ENCODE data around the gene NFILZ. TPM values are rescaled to one million over a fixed set of nuclear protein-coding genes. Genes with fewer than 3 reads are reported as not detected.

Gene NFILZ, protein sequence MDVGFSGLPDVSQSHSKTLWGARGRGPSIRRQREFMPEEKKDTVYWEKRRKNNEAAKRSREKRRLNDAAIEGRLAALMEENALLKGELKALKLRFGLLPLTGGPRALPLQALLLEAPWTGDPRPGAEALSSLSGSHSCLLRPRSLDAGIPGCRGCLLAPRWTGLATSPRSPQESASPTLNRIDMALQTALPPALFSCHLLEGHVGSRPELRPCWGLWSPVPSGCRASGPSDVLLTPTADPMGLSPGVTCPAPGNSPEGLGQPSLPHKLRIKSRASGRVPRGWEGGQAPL
- total RNA-seq (ENCODE audit: low replicate concordance), result not detected in 2 replicates

DNA sequence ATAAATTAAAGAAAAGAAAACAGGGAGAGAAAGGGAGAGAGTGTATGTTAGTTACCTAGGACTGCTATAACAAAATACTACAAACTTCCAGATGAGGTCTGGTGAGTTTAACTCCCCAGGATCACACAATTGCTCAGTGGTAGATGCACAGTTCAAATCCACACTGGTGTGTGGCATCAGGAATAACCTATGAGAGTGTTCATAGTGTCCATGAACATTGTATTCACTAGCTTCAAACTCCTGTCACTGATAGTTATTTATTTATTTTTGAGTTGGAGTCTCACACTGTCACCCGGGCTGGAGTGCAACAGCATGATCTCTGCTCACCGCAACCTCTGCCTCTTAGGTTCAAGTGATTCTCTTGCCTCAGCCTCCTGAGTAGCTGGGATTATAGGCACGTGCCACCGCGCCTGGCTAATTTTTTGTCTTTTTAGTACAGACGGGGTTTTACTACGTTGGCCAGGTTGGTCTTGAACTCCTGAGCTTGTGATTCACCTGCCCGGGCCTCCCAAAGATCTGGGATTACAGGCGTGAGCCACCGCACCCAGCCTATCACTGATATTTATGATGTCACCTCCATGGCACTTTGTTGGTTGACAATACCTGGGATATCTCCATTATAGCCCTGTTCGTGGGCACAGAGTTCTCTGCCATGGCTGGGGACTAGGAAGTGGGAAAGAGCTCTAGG is at the start of gene NFILZ:
Gene NFILZ (plus strand): TSS at position 638 of the 688 bp plus-strand sequence. CDS start 46,133 bp downstream, outside the sequence.
- TF ChIP-seq, protein P1, sequence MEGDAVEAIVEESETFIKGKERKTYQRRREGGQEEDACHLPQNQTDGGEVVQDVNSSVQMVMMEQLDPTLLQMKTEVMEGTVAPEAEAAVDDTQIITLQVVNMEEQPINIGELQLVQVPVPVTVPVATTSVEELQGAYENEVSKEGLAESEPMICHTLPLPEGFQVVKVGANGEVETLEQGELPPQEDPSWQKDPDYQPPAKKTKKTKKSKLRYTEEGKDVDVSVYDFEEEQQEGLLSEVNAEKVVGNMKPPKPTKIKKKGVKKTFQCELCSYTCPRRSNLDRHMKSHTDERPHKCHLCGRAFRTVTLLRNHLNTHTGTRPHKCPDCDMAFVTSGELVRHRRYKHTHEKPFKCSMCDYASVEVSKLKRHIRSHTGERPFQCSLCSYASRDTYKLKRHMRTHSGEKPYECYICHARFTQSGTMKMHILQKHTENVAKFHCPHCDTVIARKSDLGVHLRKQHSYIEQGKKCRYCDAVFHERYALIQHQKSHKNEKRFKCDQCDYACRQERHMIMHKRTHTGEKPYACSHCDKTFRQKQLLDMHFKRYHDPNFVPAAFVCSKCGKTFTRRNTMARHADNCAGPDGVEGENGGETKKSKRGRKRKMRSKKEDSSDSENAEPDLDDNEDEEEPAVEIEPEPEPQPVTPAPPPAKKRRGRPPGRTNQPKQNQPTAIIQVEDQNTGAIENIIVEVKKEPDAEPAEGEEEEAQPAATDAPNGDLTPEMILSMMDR (IDR thresholded peaks at IDR 0.05; ENCODE audit: insufficient read depth, low read length), result no peak
- no peak for DNase-seq (ENCODE audit: low read depth)
- no peak within 1 kb of the TSS for H3K4me3 ChIP-seq (ENCODE audit: low read depth, low read length)

DNA sequence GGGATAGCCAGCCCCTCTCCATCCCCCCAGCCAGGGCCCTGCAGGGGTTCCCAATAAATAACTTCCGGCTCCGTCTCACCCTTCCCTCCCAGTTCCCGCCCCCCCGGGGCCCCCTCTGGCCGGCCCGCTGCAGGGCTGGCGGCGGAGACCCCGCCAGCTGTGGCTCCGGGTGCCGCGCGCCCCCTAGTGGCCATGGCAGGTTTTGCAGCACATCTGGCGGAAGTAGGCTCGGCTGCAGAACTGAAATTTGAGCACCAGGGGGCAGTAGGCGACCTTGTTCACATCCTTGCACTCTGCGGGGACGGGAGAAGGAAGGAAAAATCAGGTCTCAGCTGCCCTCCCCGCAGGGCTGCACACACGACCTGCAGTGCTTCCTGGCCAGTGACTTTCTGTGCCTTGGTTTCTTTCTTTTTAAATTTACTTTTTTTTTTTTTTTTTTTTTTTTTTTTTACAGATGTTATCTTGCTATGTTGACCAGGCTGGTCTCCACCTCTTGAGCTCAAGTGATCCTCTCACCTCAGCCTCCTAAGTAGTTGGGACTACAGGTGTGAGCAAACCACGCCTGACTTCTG is 49.6 kb upstream of the NFILZ start:
- DNase-seq (ENCODE audit: low read depth), result peak; percentile 76
- H3K4me3 ChIP-seq (ENCODE audit: low read depth, low read length), result no peak overlapping the region

DNA sequence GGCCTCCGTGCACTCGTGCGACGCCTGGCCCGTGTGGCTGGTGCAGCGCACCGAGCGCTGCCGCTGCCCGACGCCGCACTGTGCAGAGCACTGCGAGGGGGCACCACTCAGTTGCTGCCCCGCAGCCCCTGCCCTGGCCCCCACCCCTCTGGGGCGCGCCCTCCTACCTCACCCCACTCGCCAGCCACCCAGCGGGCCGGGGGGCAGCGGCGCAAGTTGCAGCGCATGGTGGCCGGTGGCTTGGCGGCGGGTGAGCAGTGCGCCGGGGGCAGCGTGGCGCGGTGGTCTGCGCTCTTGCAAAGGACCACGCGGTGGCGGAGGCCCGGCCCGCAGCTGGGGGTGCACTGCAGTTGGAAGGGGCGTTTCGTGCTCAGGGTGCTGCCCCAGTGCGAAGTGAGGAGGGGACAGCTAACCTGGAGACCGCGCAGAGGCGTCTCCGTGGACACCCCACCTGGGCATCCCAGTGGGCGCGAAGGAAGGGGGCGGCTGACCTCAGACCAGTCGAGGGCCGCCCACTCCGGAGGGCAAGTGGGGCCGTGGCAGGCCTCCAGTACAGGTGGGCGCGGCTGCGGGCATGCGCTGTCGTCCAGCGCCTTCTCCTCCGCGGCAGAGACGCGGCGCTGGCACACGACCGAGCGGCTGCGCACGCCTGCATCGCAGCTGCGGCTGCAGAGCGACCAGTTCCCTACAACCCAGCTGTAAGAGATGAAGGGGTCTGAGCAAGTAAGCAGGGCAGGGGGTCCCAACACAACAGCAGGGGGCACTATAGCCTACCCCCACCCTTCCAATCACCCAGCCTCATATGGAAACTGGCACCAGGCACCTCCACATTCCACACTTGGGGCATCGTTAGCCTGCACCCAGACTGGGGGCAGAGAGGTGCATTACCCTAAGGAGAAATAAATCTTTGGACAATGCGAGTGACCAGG is 45.2 kb upstream of the NFILZ start:
- no peak for DNase-seq (ENCODE audit: low read depth)
- TF ChIP-seq, protein P1 (IDR thresholded peaks at IDR 0.05; ENCODE audit: insufficient read depth, low read length), result no peak
- no peak overlapping the region for H3K4me3 ChIP-seq (ENCODE audit: low read depth, low read length)

More for the DNA sequence above, 49.6 kb upstream of the NFILZ start:
- TF ChIP-seq, protein P1 (IDR thresholded peaks at IDR 0.05; ENCODE audit: insufficient read depth, low read length), result peak; percentile 98

DNA sequence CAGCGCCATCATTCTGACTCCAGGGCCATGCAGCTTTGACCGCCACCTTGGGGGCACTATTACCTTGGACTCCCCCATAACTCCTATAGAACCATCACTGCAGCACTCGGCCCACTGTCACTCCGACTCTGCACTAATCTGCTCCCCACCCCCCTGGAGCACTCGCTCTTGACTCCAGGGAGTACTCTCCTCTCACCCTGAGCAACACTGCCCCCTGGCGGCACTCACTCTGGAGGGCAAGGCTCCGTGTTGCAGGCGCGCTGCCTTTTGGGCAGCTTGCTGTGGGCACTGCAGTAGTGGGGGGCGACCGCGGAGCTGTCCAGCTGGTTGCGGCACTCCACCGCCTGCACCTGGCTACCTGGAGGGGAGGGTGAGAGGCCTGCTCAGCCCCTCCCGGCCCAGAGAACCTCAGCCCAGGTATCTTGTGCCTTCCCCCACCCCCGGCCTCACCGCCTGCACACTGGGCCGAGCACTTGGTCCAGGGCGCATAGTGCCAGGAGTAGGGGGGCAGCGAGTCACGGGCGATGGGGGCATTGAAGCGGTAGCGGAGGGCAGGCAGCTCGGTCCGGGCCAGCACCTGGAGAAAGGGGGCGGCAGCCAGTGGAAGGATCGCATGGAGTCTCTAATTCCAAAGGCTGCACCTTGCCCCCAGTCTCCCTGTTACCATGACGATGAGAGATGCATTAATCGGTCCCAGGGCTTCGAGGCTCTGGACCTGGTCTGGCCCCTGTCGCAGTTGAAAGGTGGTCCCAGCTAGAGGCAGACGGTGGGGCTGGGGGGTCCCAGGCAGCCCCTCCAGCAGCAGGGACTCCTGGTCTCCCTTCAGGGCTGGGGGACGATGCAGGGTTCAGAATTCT is 44.3 kb upstream of the NFILZ start:
- no peak for DNase-seq (ENCODE audit: low read depth)
- TF ChIP-seq, protein P1 (IDR thresholded peaks at IDR 0.05; ENCODE audit: insufficient read depth, low read length), result peak; percentile 65
- no peak overlapping the region for H3K4me3 ChIP-seq (ENCODE audit: low read depth, low read length)

DNA sequence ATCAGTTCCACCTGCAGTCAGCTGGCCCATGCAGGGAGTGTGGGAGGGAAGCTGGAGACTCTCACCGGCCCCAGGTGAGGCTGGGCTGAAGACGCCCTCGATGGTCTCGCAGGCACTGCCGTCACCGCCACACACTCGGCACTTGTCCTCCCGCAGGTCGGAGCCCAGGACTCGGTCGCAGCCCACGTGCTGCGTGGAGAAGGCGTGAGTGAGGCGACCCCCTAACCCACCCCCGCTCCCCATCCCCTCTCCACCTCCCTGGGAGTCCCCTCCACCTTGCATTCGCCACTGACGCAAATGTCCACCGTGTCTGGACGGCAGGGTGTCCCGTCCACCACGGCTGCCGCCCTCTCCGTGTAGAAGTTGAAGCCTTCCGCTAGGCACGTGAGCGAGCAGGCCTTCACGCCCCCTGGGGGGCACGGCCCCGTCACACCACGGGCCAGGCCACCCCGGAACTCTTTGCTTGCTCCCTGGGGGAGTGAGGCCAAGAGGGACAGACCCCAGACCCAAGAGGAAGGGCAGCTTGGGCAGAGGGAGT is 41.2 kb upstream of the NFILZ start:
- DNase-seq (ENCODE audit: low read depth), result no peak
- H3K4me3 ChIP-seq (ENCODE audit: low read depth, low read length), result no peak overlapping the region
- TF ChIP-seq, protein P1 (IDR thresholded peaks at IDR 0.05; ENCODE audit: insufficient read depth, low read length), result no peak

All from fibroblast of the aortic adventitia (primary cell).